Measurements from ENCODE around the gene PREP. TPM values are rescaled to one million over a fixed set of nuclear protein-coding genes. Genes with fewer than 3 reads are reported as not detected.

The PREP gene
- total and polyA plus RNA-seq, 2 experiments from 2014 or later = 27.2 to 30.3 TPM

GRCh38 chr6:105275542-105275941 lies 127.3 kb downstream of the PREP start:
- Histone ChIP-seq H2AFZ (no peak overlapping the region), H3K4me1 (ENCODE audit: insufficient read depth) (peaks cover 6% of the 10 kb centered on the region), H4K20me1 (ENCODE audit: insufficient read depth, poor library complexity, severe bottlenecking) (no peaks in the 10 kb centered on the region), H3K9me3 (ENCODE audit: low read depth) (no peaks in the 10 kb centered on the region), H3K27ac (no peak overlapping the region), H3K9me2 (replicated peaks; ENCODE audit: insufficient read depth) (no peaks in the 10 kb centered on the region), H3K27me3 (no peaks in the 10 kb centered on the region), H3K4me3 (no peak overlapping the region), H3K4me2 (no peak overlapping the region), H3K36me3 (replicated peaks; ENCODE audit: insufficient read depth, low read depth) (no peaks in the 10 kb centered on the region), H3K79me2 (no peaks in the 10 kb centered on the region)
- TF ChIP-seq EZH2phosphoT487 (IDR thresholded peaks at IDR 0.05; ENCODE audit: low read depth, severe bottlenecking, unreplicated experiment) (no peak), CTCF (IDR thresholded peaks at IDR 0.05; ENCODE audit: poor library complexity) (no peak), EZH2 (IDR thresholded peaks at IDR 0.05; ENCODE audit: borderline replicate concordance) (no peak)
- WGBS (ENCODE audit: low lambda C conversion rate, missing lambda C conversion rate) = 98% methylated on average over 2 of the region's 2 CpGs
- no peak for DNase-seq (ENCODE audit: low spot score)

GRCh38 chr6:105274678-105275077 lies 128.2 kb downstream of the PREP start:
- Histone ChIP-seq H3K36me3 (replicated peaks; ENCODE audit: insufficient read depth, low read depth) (no peaks in the 10 kb centered on the region), H3K4me3 (no peak overlapping the region)
- 100% methylated on average over 4 of the region's 4 CpGs for WGBS (ENCODE audit: low lambda C conversion rate, missing lambda C conversion rate)

GRCh38 chr6:105273589-105273988 lies 129.3 kb downstream of the PREP start:
- WGBS (ENCODE audit: low lambda C conversion rate, missing lambda C conversion rate) = 84% methylated on average over 8 of the region's 8 CpGs
- no peak for DNase-seq (ENCODE audit: low spot score)
- no peaks in the 10 kb centered on the region for H3K79me2 ChIP-seq

More at GRCh38 chr6:105274678-105275077, 128.2 kb downstream of the PREP start:
- no peaks in the 10 kb centered on the region for H4K20me1 ChIP-seq (ENCODE audit: insufficient read depth, poor library complexity, severe bottlenecking)
- no peak overlapping the region for H2AFZ ChIP-seq
- no peak overlapping the region for H3K27ac ChIP-seq
- no peaks in the 10 kb centered on the region for H3K79me2 ChIP-seq
- no peak overlapping the region for H3K4me2 ChIP-seq
- H3K27me3 ChIP-seq = no peaks in the 10 kb centered on the region
- DNase-seq (ENCODE audit: low spot score) = no peak
- no peaks in the 10 kb centered on the region for H3K9me3 ChIP-seq (ENCODE audit: low read depth)
- no peak for TF ChIP-seq EZH2 (IDR thresholded peaks at IDR 0.05; ENCODE audit: borderline replicate concordance)
- no peak for TF ChIP-seq EZH2phosphoT487 (IDR thresholded peaks at IDR 0.05; ENCODE audit: low read depth, severe bottlenecking, unreplicated experiment)
- no peak for TF ChIP-seq CTCF (IDR thresholded peaks at IDR 0.05; ENCODE audit: poor library complexity)
- H3K9me2 ChIP-seq (replicated peaks; ENCODE audit: insufficient read depth) = no peaks in the 10 kb centered on the region
- peaks cover 6% of the 10 kb centered on the region for H3K4me1 ChIP-seq (ENCODE audit: insufficient read depth)

More at GRCh38 chr6:105273589-105273988, 129.3 kb downstream of the PREP start:
- Histone ChIP-seq H3K4me3 (no peak overlapping the region), H3K27ac (no peak overlapping the region), H4K20me1 (ENCODE audit: insufficient read depth, poor library complexity, severe bottlenecking) (no peaks in the 10 kb centered on the region), H3K4me1 (ENCODE audit: insufficient read depth) (peaks cover 6% of the 10 kb centered on the region), H3K4me2 (no peak overlapping the region), H3K36me3 (replicated peaks; ENCODE audit: insufficient read depth, low read depth) (no peaks in the 10 kb centered on the region), H3K9me2 (replicated peaks; ENCODE audit: insufficient read depth) (no peaks in the 10 kb centered on the region), H3K27me3 (no peaks in the 10 kb centered on the region), H2AFZ (no peak overlapping the region), H3K9me3 (ENCODE audit: low read depth) (no peaks in the 10 kb centered on the region)
- TF ChIP-seq EZH2phosphoT487 (IDR thresholded peaks at IDR 0.05; ENCODE audit: low read depth, severe bottlenecking, unreplicated experiment) = no peak
- TF ChIP-seq EZH2 (IDR thresholded peaks at IDR 0.05; ENCODE audit: borderline replicate concordance) = no peak
- TF ChIP-seq CTCF (IDR thresholded peaks at IDR 0.05; ENCODE audit: poor library complexity) = no peak
